HEK293 (cell line): ENCODE results near the gene ZG16.

Source experiments
- PRDM6 ChIP-seq: fragments of 450-650 bp; formaldehyde crosslinking; IDR thresholded peaks from 2 replicates; pipeline ENCODE4 v1.5.1; 2017; ENCODE audit warnings: missing biosample characterization, missing genetic modification characterization
- YY1 ChIP-seq: fragments of 450-650 bp; formaldehyde crosslinking; IDR thresholded peaks from 2 replicates; pipeline ENCODE4 v1.5.1; 2018; ENCODE audit warnings: missing biosample characterization, missing genetic modification characterization
- ZBTB49 ChIP-seq: fragments of 450-650 bp; formaldehyde crosslinking; IDR thresholded peaks from 2 replicates; pipeline ENCODE4 v1.5.1; 2016; ENCODE audit warnings: missing biosample characterization, missing genetic modification characterization, low read depth
- ZFP37 ChIP-seq: fragments of 450-650 bp; formaldehyde crosslinking; IDR thresholded peaks from 2 replicates; pipeline ENCODE4 v1.5.1; 2016; ENCODE audit warnings: missing biosample characterization, missing genetic modification characterization
- ZNF350 ChIP-seq: fragments of 450-650 bp; formaldehyde crosslinking; IDR thresholded peaks from 2 replicates; pipeline ENCODE4 v1.5.0; 2017; ENCODE audit warnings: missing biosample characterization, mild to moderate bottlenecking, missing genetic modification characterization
- ZNF670 ChIP-seq: fragments of 450-650 bp; formaldehyde crosslinking; IDR thresholded peaks from 2 replicates; pipeline ENCODE4 v1.5.1; 2016; ENCODE audit warnings: missing biosample characterization, missing genetic modification characterization, low read depth

GRCh38 chr16:29804020-29804419, 26.0 kb downstream of the ZG16 start:
- TF ChIP-seq ZNF670 (tag by site-specific recombination) (no peak), ZFP37 (tag by site-specific recombination) (no peak), YY1 (tag by site-specific recombination) (no peak), ZNF350 (tag by site-specific recombination) (no peak), ZBTB49 (tag by site-specific recombination) (no peak), PRDM6 (tag by site-specific recombination) (no peak)
